Neural progenitor cell (in vitro differentiated cells): Measurements from ENCODE around the gene RNF175. TPM values are rescaled to one million over a fixed set of nuclear protein-coding genes. Genes with fewer than 3 reads are reported as not detected.

ENCODE experiments used
- DNase-seq: peaks from one replicate; pipeline ENCODE4 v3.0.0-alpha.2; 2016; ENCODE audit warnings: low spot score
- H2AFZ ChIP-seq: fragments of 200-600 bp; sonication (generic); replicated peaks from 2 replicates; pipeline ENCODE4 v1.6.1; 2016; ENCODE audit warnings: antibody characterized with exemption
- H3F3A ChIP-seq: fragments of 200-600 bp; sonication (generic); 2 replicates; pipeline ENCODE4 v1.6.1; 2016; ENCODE audit warnings: antibody characterized with exemption, low read depth
- H3K27ac ChIP-seq: fragments of 200-600 bp; sonication (generic); 2 replicates; pipeline ENCODE4 v1.5.1; 2016; ENCODE audit warnings: mild to moderate bottlenecking
- H3K27me3 ChIP-seq: fragments of 200-600 bp; sonication (generic); 2 replicates; pipeline ENCODE4 v1.6.1; 2016; ENCODE audit warnings: mild to moderate bottlenecking, moderate library complexity
- H3K36me3 ChIP-seq: fragments of 200-600 bp; sonication (generic); 2 replicates; pipeline ENCODE4 v1.5.1; 2016
- H3K4me1 ChIP-seq: fragments of 200-600 bp; sonication (generic); 2 replicates; pipeline ENCODE4 v1.6.1; 2016; ENCODE audit warnings: mixed run types
- H3K4me2 ChIP-seq: fragments of 200-600 bp; sonication (generic); 2 replicates; pipeline ENCODE4 v1.6.1; 2016
- H3K4me3 ChIP-seq: fragments of 200-600 bp; sonication (generic); 2 replicates; pipeline ENCODE4 v1.5.1; 2016
- H3K79me2 ChIP-seq: fragments of 200-600 bp; sonication (generic); 2 replicates; pipeline ENCODE4 v1.6.1; 2016; ENCODE audit warnings: low read depth
- H3K9ac ChIP-seq: fragments of 200-600 bp; sonication (generic); 2 replicates; pipeline ENCODE4 v1.6.1; 2016
- H3K9me3 ChIP-seq: fragments of 200-600 bp; sonication (generic); 2 replicates; pipeline ENCODE4 v1.5.1; 2016; ENCODE audit warnings: low read depth
- H4K20me1 ChIP-seq: fragments of 200-600 bp; sonication (generic); 2 replicates; pipeline ENCODE4 v1.6.1; 2016; ENCODE audit warnings: low read depth
- H3K27ac Mint-ChIP-seq: 3 replicates; pipeline ENCODE4 v1.8.0; 2021; ENCODE audit warnings: mixed read lengths
- H3K27me3 Mint-ChIP-seq: 2 replicates; pipeline ENCODE4 v1.8.0; 2022; ENCODE audit warnings: low read depth, mild to moderate bottlenecking, inconsistent platforms, moderate library complexity, mixed read lengths; ENCODE audit not compliant: insufficient read depth
- H3K36me3 Mint-ChIP-seq: 3 replicates; pipeline ENCODE4 v1.8.0; 2021; ENCODE audit warnings: mixed read lengths
- H3K4me1 Mint-ChIP-seq: 3 replicates; pipeline ENCODE4 v1.8.0; 2021; ENCODE audit warnings: mixed read lengths
- H3K4me3 Mint-ChIP-seq: 3 replicates; pipeline ENCODE4 v1.8.0; 2021; ENCODE audit warnings: mild to moderate bottlenecking, moderate library complexity, mixed read lengths
- H3K9me3 Mint-ChIP-seq: 3 replicates; pipeline ENCODE4 v1.8.0; 2020; ENCODE audit warnings: mixed read lengths
- EZH2 ChIP-seq: fragments of 200-600 bp; sonication (generic); IDR thresholded peaks from 2 replicates; pipeline ENCODE4 v1.6.1; 2017; ENCODE audit warnings: antibody characterized with exemption, mild to moderate bottlenecking, moderate library complexity
- EZH2phosphoT487 ChIP-seq: fragments of 200-600 bp; sonication (generic); IDR thresholded peaks from 2 replicates; pipeline ENCODE4 v1.6.1; 2017; ENCODE audit warnings: antibody characterized with exemption
- total RNA-seq: library from RNA; depleted of rRNA; stranded (reverse); fragments of >200 nt; gene quantifications from 2 replicates; pipeline ENCODE4 v1.2.3, GENCODE V29; 2015; ENCODE audit warnings: low replicate concordance
- TF ChIP-seq, protein P1 (sequence below): fragments of 200-600 bp; sonication (generic); IDR thresholded peaks from 2 replicates; pipeline ENCODE4 v1.5.1; 2017; ENCODE audit warnings: antibody characterized with exemption, mild to moderate bottlenecking

Gene RNF175
- total RNA-seq, 1 donor from 2014 or later: 34.6 TPM

DNA sequence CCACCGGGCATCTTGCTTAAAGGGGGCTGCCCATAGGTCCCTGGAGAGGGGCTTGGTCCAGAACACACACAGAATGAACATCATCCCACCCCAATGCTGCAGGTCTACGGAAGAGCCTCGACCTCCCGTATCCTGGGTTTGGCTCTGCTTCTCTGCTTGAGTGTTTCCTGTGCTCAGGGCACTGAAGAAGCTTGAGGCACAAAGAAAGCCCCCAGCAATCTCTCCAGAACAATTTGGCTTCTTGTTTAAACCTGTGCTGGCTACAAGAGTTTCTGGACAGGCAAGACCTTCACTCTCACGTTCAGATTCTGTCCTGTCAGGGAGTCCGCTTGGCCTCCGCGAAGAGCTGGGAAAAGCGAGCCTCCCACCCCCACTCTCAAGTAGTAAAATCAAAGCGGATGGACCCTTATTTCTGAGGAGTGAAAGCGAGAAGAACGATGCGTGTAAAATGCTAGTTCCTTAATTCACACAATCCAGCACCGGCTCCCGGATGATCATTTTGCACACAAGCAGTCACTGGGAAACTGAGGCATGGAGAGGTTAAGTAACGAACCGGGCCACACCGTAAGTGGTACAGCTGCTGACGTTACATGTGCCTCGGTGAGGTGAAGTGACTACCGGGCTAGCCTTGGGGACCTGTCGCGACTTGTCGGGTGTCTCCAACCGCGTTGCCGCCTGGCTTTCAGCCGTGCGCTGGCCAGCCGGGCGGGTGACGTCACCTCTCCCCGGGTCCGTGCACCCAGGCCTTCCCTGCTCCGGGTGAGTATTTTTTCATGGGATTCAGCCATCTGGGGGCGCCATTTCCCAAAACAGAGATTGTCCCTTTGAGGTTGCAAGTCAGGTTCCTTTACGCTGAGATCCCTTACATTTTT is 32.2 kb upstream of the RNF175 start:
- H3K36me3 Mint-ChIP-seq: peaks cover 58% of the 10 kb centered on the region
- peak; percentile 90 for DNase-seq
- peaks cover 44% of the 10 kb centered on the region for H3K4me1 Mint-ChIP-seq
- Histone ChIP-seq H3K9ac (no peak overlapping the region), H2AFZ (peak overlapping the region; percentile 57), H3K9me3 (no peaks in the 10 kb centered on the region), H3K79me2 (peaks cover 61% of the 10 kb centered on the region), H3F3A (peaks cover 46% of the 10 kb centered on the region), H3K36me3 (peaks cover 2% of the 10 kb centered on the region), H4K20me1 (peaks cover 19% of the 10 kb centered on the region), H3K4me2 (peak overlapping the region; percentile 90), H3K27ac (no peak overlapping the region), H3K4me3 (peak overlapping the region; percentile 98), H3K4me1 (peaks cover 35% of the 10 kb centered on the region), H3K27me3 (peaks cover 7% of the 10 kb centered on the region)
- H3K4me3 Mint-ChIP-seq: peak overlapping the region; percentile 81
- peaks cover 40% of the 10 kb centered on the region for H3K9me3 Mint-ChIP-seq
- H3K27me3 Mint-ChIP-seq: peaks cover 9% of the 10 kb centered on the region
- TF ChIP-seq, protein P1, sequence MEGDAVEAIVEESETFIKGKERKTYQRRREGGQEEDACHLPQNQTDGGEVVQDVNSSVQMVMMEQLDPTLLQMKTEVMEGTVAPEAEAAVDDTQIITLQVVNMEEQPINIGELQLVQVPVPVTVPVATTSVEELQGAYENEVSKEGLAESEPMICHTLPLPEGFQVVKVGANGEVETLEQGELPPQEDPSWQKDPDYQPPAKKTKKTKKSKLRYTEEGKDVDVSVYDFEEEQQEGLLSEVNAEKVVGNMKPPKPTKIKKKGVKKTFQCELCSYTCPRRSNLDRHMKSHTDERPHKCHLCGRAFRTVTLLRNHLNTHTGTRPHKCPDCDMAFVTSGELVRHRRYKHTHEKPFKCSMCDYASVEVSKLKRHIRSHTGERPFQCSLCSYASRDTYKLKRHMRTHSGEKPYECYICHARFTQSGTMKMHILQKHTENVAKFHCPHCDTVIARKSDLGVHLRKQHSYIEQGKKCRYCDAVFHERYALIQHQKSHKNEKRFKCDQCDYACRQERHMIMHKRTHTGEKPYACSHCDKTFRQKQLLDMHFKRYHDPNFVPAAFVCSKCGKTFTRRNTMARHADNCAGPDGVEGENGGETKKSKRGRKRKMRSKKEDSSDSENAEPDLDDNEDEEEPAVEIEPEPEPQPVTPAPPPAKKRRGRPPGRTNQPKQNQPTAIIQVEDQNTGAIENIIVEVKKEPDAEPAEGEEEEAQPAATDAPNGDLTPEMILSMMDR: peak; percentile 67
- TF ChIP-seq EZH2phosphoT487 (no peak), EZH2 (peak; percentile 50)
- peak overlapping the region; percentile 98 for H3K27ac Mint-ChIP-seq

DNA sequence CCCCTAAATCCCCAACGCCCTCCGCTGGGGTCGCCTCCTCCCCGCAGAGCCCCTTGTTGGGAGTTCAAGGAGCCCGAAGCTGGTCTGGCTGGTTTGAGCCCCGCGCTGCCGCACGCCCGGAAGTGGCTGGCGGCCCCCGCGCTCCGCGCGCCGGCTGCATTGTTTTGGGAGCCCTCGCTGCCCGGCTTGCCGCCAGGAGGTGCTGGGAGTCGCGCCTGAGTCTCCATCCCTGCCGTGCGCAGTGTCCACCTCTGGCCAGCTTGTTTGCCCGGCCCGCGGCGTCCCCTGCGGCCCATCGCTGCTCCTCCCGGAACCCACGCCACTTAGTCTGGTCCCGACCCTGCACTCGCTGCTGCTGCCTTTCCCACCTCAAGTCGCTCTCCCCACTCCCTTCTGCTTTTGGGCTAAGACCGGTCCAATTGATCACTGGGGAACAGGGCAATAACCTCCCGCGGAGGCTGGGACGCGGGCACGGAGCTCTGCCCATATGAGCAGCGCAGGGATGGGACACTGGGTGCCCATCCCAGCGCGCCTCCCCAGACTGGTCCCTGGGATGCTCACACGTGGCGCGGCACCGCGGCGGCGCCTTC is 31.2 kb upstream of the RNF175 start:
- peak overlapping the region; percentile 90 for H3K4me2 ChIP-seq

DNA sequence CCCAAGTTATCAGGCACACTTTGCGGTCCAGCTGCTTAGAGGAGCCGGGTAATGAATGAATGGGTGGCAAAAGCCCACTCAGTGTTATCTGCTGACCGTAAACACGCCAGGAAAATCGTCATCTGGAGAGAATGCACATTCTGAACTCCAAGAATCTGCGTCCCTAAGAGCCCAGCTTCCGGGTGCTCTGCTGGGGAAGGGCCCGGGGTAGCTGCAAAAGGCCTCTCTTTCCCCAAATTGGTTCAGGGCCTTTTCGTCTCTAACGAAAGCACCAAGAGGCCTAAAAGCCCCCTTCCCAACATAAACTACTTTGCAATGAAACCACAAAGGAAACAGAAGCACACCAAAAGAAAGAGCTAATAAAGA is 30.7 kb upstream of the RNF175 start:
- Mint-ChIP-seq H3K9me3 (peaks cover 32% of the 10 kb centered on the region), H3K27ac (peak overlapping the region; percentile 100), H3K36me3 (peaks cover 58% of the 10 kb centered on the region), H3K4me1 (peaks cover 48% of the 10 kb centered on the region), H3K27me3 (peaks cover 9% of the 10 kb centered on the region), H3K4me3 (peak overlapping the region; percentile 97)
- TF ChIP-seq, protein P1: no peak
- no peak for TF ChIP-seq EZH2phosphoT487
- TF ChIP-seq EZH2: no peak
- Histone ChIP-seq H3K27me3 (peaks cover 7% of the 10 kb centered on the region), H3K79me2 (peaks cover 76% of the 10 kb centered on the region), H3K9ac (peak overlapping the region; percentile 60), H3K4me2 (peak overlapping the region; percentile 90), H3K4me1 (peaks cover 37% of the 10 kb centered on the region), H3K27ac (peak overlapping the region; percentile 94), H4K20me1 (peaks cover 34% of the 10 kb centered on the region), H3K4me3 (peak overlapping the region; percentile 98), H3F3A (peaks cover 61% of the 10 kb centered on the region), H3K36me3 (peaks cover 8% of the 10 kb centered on the region), H3K9me3 (no peaks in the 10 kb centered on the region), H2AFZ (no peak overlapping the region)
- DNase-seq: no peak

More for the DNA sequence above, 31.2 kb upstream of the RNF175 start:
- DNase-seq: peak; percentile 92
- peaks cover 8% of the 10 kb centered on the region for H3K36me3 ChIP-seq
- H3K9ac ChIP-seq: no peak overlapping the region
- peaks cover 28% of the 10 kb centered on the region for H4K20me1 ChIP-seq
- H3K4me1 Mint-ChIP-seq: peaks cover 43% of the 10 kb centered on the region
- H2AFZ ChIP-seq: no peak overlapping the region
- peaks cover 56% of the 10 kb centered on the region for H3F3A ChIP-seq
- H3K27me3 Mint-ChIP-seq: peaks cover 9% of the 10 kb centered on the region
- H3K4me1 ChIP-seq: peaks cover 35% of the 10 kb centered on the region
- H3K9me3 Mint-ChIP-seq: peaks cover 36% of the 10 kb centered on the region
- H3K27ac ChIP-seq: peak overlapping the region; percentile 94
- H3K4me3 ChIP-seq: peak overlapping the region; percentile 98
- peaks cover 7% of the 10 kb centered on the region for H3K27me3 ChIP-seq
- peak overlapping the region; percentile 97 for H3K4me3 Mint-ChIP-seq
- peaks cover 58% of the 10 kb centered on the region for H3K36me3 Mint-ChIP-seq
- peaks cover 70% of the 10 kb centered on the region for H3K79me2 ChIP-seq
- peak overlapping the region; percentile 98 for H3K27ac Mint-ChIP-seq
- TF ChIP-seq, protein P1: peak; percentile 58
- no peak for TF ChIP-seq EZH2
- H3K9me3 ChIP-seq: no peaks in the 10 kb centered on the region
